ENCODE measurements around the gene CDH4. TPM values are rescaled to one million over a fixed set of nuclear protein-coding genes. Genes with fewer than 3 reads are reported as not detected.

Gene CDH4
- total and polyA plus RNA-seq, 5 donors from 2014 or later, result 0.07 to 0.69 (median 0.49) TPM; not detected in 1

DNA sequence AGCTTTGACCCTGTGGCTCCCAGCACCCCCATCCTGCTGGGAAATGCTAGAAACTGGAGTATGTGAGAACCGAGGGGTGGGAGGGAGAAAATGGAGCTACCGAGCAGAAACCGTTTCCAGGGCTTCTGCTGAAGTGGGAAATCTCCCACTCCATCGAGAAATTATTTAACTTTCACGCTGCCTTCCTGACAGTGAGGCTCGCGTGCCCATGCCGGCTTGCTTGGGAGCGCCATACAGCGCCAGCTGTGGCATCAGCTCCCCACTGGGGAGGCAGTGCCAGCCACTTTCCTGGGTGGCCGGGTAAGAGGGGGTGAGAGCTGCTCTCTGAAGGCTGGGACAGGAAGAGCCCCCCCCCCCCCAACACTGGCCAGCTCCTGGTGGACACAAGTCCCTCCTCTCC is 544.7 kb downstream of the CDH4 start:
- no peak for DNase-seq
- Mint-ChIP-seq H3K4me1 (no peaks in the 10 kb centered on the region), H3K36me3 (no peaks in the 10 kb centered on the region), H3K27ac (no peak overlapping the region), H3K27me3 (peaks cover 6% of the 10 kb centered on the region), H3K9me3 (peaks cover 0 to 4% (median 0%) of the 10 kb centered on the region in 7 donors), H3K4me3 (no peak overlapping the region)
- no peaks in the 10 kb centered on the region for H3K4me1 ChIP-seq (ENCODE audit: control insufficient read depth, insufficient read depth, low read length, poor library complexity, severe bottlenecking)
- H3K27ac ChIP-seq (ENCODE audit: insufficient read depth, low read length, poor library complexity, severe bottlenecking), result no peak overlapping the region
- H3K4me3 ChIP-seq (ENCODE audit: low read depth, low read length), result no peak overlapping the region
- no peak for ATAC-seq (ENCODE audit: low read depth in 2 of 2)
- no peaks in the 10 kb centered on the region for H3K9me3 ChIP-seq (ENCODE audit: control insufficient read depth in 2 of 2, low read length in 2 of 2)
- no peaks in the 10 kb centered on the region for H3K27me3 ChIP-seq (ENCODE audit: control insufficient read depth, insufficient read depth, low read length)
- H3K36me3 ChIP-seq (ENCODE audit: control insufficient read depth, insufficient read depth, low read length), result no peaks in the 10 kb centered on the region

DNA sequence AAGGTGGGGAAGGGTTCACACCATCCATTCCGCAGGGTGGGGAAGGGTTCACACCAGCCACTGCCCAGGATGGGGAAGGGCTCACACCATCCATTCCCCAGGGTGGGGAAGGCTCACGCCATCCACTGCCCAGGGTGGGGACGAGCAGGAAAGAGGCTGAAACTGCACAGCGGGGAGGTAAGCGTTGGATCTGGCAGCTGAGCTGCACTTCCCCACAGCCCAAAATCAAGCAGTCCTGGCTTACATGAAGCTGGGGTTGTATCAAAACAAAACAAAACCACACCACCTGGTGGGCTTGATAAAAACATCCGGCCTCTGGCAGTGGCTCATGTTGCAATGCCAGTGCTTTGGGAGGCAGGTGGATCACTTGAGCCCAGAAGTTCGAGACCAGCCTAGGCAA is 545.1 kb downstream of the CDH4 start:
- Mint-ChIP-seq H3K4me3 (no peak overlapping the region), H3K4me1 (no peaks in the 10 kb centered on the region), H3K27me3 (peaks cover 10% of the 10 kb centered on the region), H3K36me3 (no peaks in the 10 kb centered on the region), H3K9me3 (peaks cover 0 to 4% (median 0%) of the 10 kb centered on the region in 7 donors), H3K27ac (no peak overlapping the region)
- Histone ChIP-seq H3K4me1 (ENCODE audit: control insufficient read depth, insufficient read depth, low read length, poor library complexity, severe bottlenecking) (no peaks in the 10 kb centered on the region), H3K36me3 (ENCODE audit: control insufficient read depth, insufficient read depth, low read length) (no peaks in the 10 kb centered on the region), H3K27ac (ENCODE audit: insufficient read depth, low read length, poor library complexity, severe bottlenecking) (no peak overlapping the region), H3K27me3 (ENCODE audit: control insufficient read depth, insufficient read depth, low read length) (no peaks in the 10 kb centered on the region), H3K4me3 (ENCODE audit: low read depth, low read length) (no peak overlapping the region), H3K9me3 (ENCODE audit: control insufficient read depth in 2 of 2, low read length in 2 of 2) (no peaks in the 10 kb centered on the region)
- ATAC-seq (ENCODE audit: low read depth in 2 of 2) (no peak), DNase-seq (no peak)

DNA sequence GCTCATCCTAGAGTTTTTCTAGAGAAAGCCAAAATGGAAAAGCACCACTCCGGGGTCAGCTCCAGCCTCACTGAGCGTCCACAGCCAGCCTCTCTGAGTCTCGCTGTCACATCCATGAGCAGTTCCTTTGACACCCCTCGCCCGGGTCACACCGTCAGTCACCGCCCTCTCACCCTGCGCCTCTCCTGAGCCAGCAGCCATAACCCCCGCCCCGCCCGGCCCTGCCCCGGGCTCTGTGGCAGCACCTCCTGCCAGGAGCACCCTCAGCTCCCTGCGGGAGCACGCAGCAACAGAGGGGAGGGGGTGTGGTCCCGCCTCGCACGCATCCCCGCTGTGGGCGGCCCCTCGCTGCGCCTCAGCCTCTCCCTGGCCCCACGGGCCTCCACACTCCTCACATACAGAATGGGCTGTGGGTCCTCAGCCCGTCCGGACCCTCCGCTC is 545.9 kb downstream of the CDH4 start:
- H3K4me3 Mint-ChIP-seq, result no peak overlapping the region
- no peak overlapping the region for H3K4me3 ChIP-seq (ENCODE audit: low read depth, low read length)
- H3K27me3 ChIP-seq (ENCODE audit: control insufficient read depth, insufficient read depth, low read length), result no peaks in the 10 kb centered on the region
- DNase-seq (no peak), ATAC-seq (ENCODE audit: low read depth in 2 of 2) (no peak)
- no peaks in the 10 kb centered on the region for H3K36me3 ChIP-seq (ENCODE audit: control insufficient read depth, insufficient read depth, low read length)
- H3K9me3 Mint-ChIP-seq, result peaks cover 0 to 4% (median 0%) of the 10 kb centered on the region in 7 donors
- H3K36me3 Mint-ChIP-seq, result no peaks in the 10 kb centered on the region
- no peak overlapping the region for H3K27ac Mint-ChIP-seq
- peaks cover 10% of the 10 kb centered on the region for H3K27me3 Mint-ChIP-seq
- no peaks in the 10 kb centered on the region for H3K4me1 ChIP-seq (ENCODE audit: control insufficient read depth, insufficient read depth, low read length, poor library complexity, severe bottlenecking)
- H3K27ac ChIP-seq (ENCODE audit: insufficient read depth, low read length, poor library complexity, severe bottlenecking), result no peak overlapping the region
- H3K4me1 Mint-ChIP-seq, result no peaks in the 10 kb centered on the region
- H3K9me3 ChIP-seq (ENCODE audit: control insufficient read depth in 2 of 2, low read length in 2 of 2), result no peaks in the 10 kb centered on the region

DNA sequence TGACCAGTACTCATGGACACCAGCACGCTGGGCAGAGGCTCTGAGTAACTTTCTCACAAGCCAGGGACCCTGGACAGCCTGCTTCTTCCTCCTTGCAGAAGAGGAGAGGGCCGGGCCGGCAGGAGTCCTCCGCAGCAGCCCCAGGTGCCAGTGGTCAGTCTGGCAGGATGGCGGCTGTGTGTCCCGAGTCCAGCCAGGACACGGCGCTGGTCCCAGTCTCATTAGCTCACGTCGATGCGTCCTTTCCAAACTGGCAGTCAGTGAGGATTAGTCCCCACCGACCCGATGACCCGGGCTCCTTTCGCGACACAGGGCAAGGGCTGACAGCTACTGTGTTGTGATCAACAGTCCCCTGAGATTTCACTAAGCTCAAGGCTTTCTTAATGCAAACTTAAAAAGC is 546.6 kb downstream of the CDH4 start:
- Histone ChIP-seq H3K4me3 (ENCODE audit: low read depth, low read length) (no peak overlapping the region), H3K27me3 (ENCODE audit: control insufficient read depth, insufficient read depth, low read length) (no peaks in the 10 kb centered on the region), H3K27ac (ENCODE audit: insufficient read depth, low read length, poor library complexity, severe bottlenecking) (no peak overlapping the region), H3K36me3 (ENCODE audit: control insufficient read depth, insufficient read depth, low read length) (no peaks in the 10 kb centered on the region), H3K9me3 (ENCODE audit: control insufficient read depth in 2 of 2, low read length in 2 of 2) (no peaks in the 10 kb centered on the region), H3K4me1 (ENCODE audit: control insufficient read depth, insufficient read depth, low read length, poor library complexity, severe bottlenecking) (no peaks in the 10 kb centered on the region)
- peaks cover 13% of the 10 kb centered on the region for H3K27me3 Mint-ChIP-seq
- DNase-seq (no peak), ATAC-seq (ENCODE audit: low read depth in 2 of 2) (no peak)
- no peaks in the 10 kb centered on the region for H3K36me3 Mint-ChIP-seq
- H3K4me1 Mint-ChIP-seq, result peaks cover 0 to 3% (median 0%) of the 10 kb centered on the region in 4 donors
- H3K27ac Mint-ChIP-seq, result no peak overlapping the region
- H3K4me3 Mint-ChIP-seq, result no peak overlapping the region
- H3K9me3 Mint-ChIP-seq, result peaks cover 0 to 4% (median 0%) of the 10 kb centered on the region in 7 donors

DNA sequence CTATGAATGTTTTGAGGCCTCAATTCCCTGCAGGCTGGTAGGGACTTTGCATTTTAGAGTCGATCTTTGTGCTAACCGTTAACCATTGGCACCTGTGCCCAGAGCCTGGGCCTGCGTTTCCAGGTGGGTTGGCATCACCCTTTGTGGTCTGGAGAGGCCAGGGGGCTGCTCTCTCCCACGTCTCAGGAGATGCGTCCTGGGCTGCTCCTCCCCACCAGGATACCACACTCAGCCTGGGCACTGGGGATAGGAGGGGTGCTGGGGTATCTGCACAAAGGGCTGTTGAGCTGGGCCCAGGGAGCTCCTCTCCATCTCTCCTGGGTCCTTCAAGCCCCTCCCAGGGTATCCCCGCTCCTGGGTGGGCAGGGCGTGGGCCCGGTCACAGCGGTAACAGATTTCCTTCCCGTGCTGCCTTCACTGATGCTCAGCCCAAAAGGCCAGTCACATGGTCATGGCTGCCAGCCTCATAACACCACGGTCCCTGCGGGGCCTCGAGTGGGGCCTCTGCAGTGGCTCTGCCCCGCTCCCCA is 547.4 kb downstream of the CDH4 start:
- no peak for ATAC-seq (ENCODE audit: low read depth in 2 of 2)
- no peak for DNase-seq
- no peak overlapping the region for H3K4me3 ChIP-seq (ENCODE audit: low read depth, low read length)
- H3K36me3 ChIP-seq (ENCODE audit: control insufficient read depth, insufficient read depth, low read length), result no peaks in the 10 kb centered on the region
- no peak overlapping the region for H3K27ac ChIP-seq (ENCODE audit: insufficient read depth, low read length, poor library complexity, severe bottlenecking)
- Mint-ChIP-seq H3K27me3 (peaks cover 15% of the 10 kb centered on the region), H3K4me1 (peaks cover 0 to 5% (median 0%) of the 10 kb centered on the region in 4 donors), H3K4me3 (no peak overlapping the region), H3K9me3 (peaks cover 0 to 3% (median 0%) of the 10 kb centered on the region in 7 donors), H3K27ac (no peak overlapping the region), H3K36me3 (no peaks in the 10 kb centered on the region)
- no peaks in the 10 kb centered on the region for H3K27me3 ChIP-seq (ENCODE audit: control insufficient read depth, insufficient read depth, low read length)
- no peaks in the 10 kb centered on the region for H3K9me3 ChIP-seq (ENCODE audit: control insufficient read depth in 2 of 2, low read length in 2 of 2)
- H3K4me1 ChIP-seq (ENCODE audit: control insufficient read depth, insufficient read depth, low read length, poor library complexity, severe bottlenecking), result no peaks in the 10 kb centered on the region

DNA sequence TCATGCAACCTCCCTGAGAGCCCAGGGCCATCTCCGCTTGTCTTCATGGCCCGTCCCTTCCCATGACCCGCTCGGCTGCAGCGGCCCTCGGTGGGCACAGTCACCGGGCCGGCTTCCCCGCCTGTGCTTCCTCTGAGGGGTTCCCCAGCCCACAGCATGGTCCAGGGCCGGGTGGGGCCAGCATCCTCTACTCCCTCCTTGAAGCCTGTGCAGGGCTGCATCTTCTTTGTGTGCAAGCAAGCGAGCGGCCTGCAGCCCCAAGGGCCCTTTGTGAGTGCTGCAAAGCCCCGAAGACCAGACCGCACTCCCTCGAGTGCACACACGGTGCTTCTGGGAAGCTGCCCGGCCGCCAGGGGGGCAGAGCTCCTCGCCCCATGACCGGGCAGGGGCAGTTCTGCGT is 547.9 kb downstream of the CDH4 start:
- Mint-ChIP-seq H3K4me1 (peaks cover 0 to 6% (median 0%) of the 10 kb centered on the region in 4 donors), H3K4me3 (no peak overlapping the region), H3K27ac (no peak overlapping the region), H3K27me3 (peaks cover 15% of the 10 kb centered on the region), H3K9me3 (peaks cover 0 to 1% (median 0%) of the 10 kb centered on the region in 7 donors), H3K36me3 (no peaks in the 10 kb centered on the region)
- ATAC-seq (ENCODE audit: low read depth in 2 of 2) (no peak), DNase-seq (no peak)
- no peaks in the 10 kb centered on the region for H3K27me3 ChIP-seq (ENCODE audit: control insufficient read depth, insufficient read depth, low read length)
- no peak overlapping the region for H3K27ac ChIP-seq (ENCODE audit: insufficient read depth, low read length, poor library complexity, severe bottlenecking)
- no peaks in the 10 kb centered on the region for H3K4me1 ChIP-seq (ENCODE audit: control insufficient read depth, insufficient read depth, low read length, poor library complexity, severe bottlenecking)
- no peaks in the 10 kb centered on the region for H3K9me3 ChIP-seq (ENCODE audit: control insufficient read depth in 2 of 2, low read length in 2 of 2)
- H3K4me3 ChIP-seq (ENCODE audit: low read depth, low read length), result no peak overlapping the region
- H3K36me3 ChIP-seq (ENCODE audit: control insufficient read depth, insufficient read depth, low read length), result no peaks in the 10 kb centered on the region

DNA sequence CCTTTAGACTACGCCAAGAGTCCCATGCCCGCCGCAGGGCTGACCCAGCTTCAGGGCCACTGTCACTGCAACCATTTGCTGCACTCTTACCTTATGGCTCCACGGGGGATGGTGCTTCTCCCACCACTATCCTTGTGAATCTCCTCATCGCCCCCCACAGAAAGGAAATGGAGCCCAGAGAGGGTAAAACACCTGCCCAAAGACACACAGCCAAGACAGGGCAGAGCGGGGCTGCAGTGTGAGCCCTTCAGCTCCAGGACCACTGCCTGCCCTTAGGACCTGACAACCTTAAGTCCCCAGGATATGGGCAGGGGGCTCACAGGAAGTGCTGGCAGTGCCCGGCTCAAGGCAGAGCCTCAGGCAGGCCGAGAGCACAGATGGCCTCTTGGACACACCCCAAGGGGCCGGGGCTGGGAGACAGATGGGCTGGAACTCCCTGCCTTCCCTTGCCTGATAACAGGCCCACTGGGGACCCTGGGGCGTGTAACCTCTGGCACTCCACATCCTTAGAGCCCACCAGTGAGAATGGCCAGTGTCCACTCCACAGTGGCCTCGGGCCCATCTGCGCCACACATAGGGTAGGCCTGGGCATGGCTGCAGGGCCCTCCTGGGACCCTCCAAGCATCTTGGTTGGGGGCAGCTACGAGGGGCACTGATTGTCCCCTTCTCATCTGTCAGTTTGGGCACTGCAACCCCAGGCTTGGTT is 548.5 kb downstream of the CDH4 start:
- DNase-seq, result no peak
- H3K4me3 Mint-ChIP-seq, result no peak overlapping the region

DNA sequence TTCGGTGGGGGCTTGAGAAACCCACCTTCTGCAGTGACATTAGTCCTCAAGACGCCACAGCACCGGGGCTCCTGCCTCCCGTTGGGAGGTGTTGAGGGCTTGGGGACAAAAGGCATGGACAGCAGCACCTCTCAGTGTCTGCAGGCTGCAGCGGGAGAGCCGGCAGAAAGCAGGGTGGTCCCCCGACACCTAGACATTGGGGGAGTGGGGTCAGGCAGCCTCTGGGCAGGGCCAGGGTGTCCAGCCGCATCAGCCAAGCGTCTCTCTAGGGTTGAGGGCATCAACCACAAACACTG is 549.0 kb downstream of the CDH4 start:
- Histone ChIP-seq H3K9me3 (ENCODE audit: control insufficient read depth in 2 of 2, low read length in 2 of 2) (no peaks in the 10 kb centered on the region), H3K27me3 (ENCODE audit: control insufficient read depth, insufficient read depth, low read length) (no peaks in the 10 kb centered on the region), H3K4me1 (ENCODE audit: control insufficient read depth, insufficient read depth, low read length, poor library complexity, severe bottlenecking) (no peaks in the 10 kb centered on the region), H3K27ac (ENCODE audit: insufficient read depth, low read length, poor library complexity, severe bottlenecking) (no peak overlapping the region), H3K36me3 (ENCODE audit: control insufficient read depth, insufficient read depth, low read length) (no peaks in the 10 kb centered on the region), H3K4me3 (ENCODE audit: low read depth, low read length) (no peak overlapping the region)
- H3K27me3 Mint-ChIP-seq, result peaks cover 9% of the 10 kb centered on the region
- no peak for DNase-seq
- no peak for ATAC-seq (ENCODE audit: low read depth in 2 of 2)
- H3K4me3 Mint-ChIP-seq, result no peak overlapping the region
- H3K4me1 Mint-ChIP-seq, result peaks cover 0 to 6% (median 0%) of the 10 kb centered on the region in 4 donors
- no peak overlapping the region for H3K27ac Mint-ChIP-seq
- no peaks in the 10 kb centered on the region for H3K36me3 Mint-ChIP-seq
- no peaks in the 10 kb centered on the region for H3K9me3 Mint-ChIP-seq

More for the DNA sequence above, 548.5 kb downstream of the CDH4 start:
- Mint-ChIP-seq H3K27me3 (peaks cover 13% of the 10 kb centered on the region), H3K4me1 (peaks cover 0 to 6% (median 0%) of the 10 kb centered on the region in 4 donors), H3K36me3 (no peaks in the 10 kb centered on the region), H3K9me3 (peaks cover 0 to 1% (median 0%) of the 10 kb centered on the region in 7 donors), H3K27ac (no peak overlapping the region)
- Histone ChIP-seq H3K27me3 (ENCODE audit: control insufficient read depth, insufficient read depth, low read length) (no peaks in the 10 kb centered on the region), H3K36me3 (ENCODE audit: control insufficient read depth, insufficient read depth, low read length) (no peaks in the 10 kb centered on the region), H3K4me1 (ENCODE audit: control insufficient read depth, insufficient read depth, low read length, poor library complexity, severe bottlenecking) (no peaks in the 10 kb centered on the region), H3K9me3 (ENCODE audit: control insufficient read depth in 2 of 2, low read length in 2 of 2) (no peaks in the 10 kb centered on the region), H3K4me3 (ENCODE audit: low read depth, low read length) (no peak overlapping the region), H3K27ac (ENCODE audit: insufficient read depth, low read length, poor library complexity, severe bottlenecking) (no peak overlapping the region)
- no peak for ATAC-seq (ENCODE audit: low read depth in 2 of 2)

All from CD4-positive, CD25-positive, alpha-beta regulatory T cell (primary cell).